GM23338 (cell line): ENCODE measurements around the gene CASTOR1.

Experiments
- CREB1 ChIP-seq: fragments of 250-450 bp; sonication (Bioruptor Pico); IDR thresholded peaks from 2 replicates; pipeline ENCODE4 v1.5.0; 2020; ENCODE audit warnings: low read depth, mild to moderate bottlenecking, moderate library complexity
- CTCF ChIP-seq, 2 experiments: fragments of 200-600 bp in 1 of 2; sonication (generic) in 1 of 2; conservative IDR thresholded peaks; 2 replicates each; pipeline versions ENCODE4 v1.5.1 to v1.6.1; 2016 to 2017; ENCODE audit warnings: antibody characterized with exemption in 2 of 2, low read depth in 2 of 2, mild to moderate bottlenecking in 2 of 2, moderate library complexity in 1 of 2
- EZH2 ChIP-seq: fragments of 200-600 bp; sonication (generic); IDR thresholded peaks from one replicate; pipeline ENCODE4 v1.8.0; 2017; ENCODE audit warnings: antibody characterized with exemption, mild to moderate bottlenecking, low read depth; ENCODE audit not compliant: unreplicated experiment
- EZH2phosphoT487 ChIP-seq: fragments of 200-600 bp; sonication (generic); IDR thresholded peaks from one replicate; pipeline ENCODE4 v1.8.1; 2018; ENCODE audit warnings: antibody characterized with exemption; ENCODE audit not compliant: unreplicated experiment
- REST ChIP-seq: IDR thresholded peaks from one replicate; pipeline ENCODE4 v1.6.1; 2018; ENCODE audit warnings: antibody characterized with exemption; ENCODE audit not compliant: unreplicated experiment

DNA sequence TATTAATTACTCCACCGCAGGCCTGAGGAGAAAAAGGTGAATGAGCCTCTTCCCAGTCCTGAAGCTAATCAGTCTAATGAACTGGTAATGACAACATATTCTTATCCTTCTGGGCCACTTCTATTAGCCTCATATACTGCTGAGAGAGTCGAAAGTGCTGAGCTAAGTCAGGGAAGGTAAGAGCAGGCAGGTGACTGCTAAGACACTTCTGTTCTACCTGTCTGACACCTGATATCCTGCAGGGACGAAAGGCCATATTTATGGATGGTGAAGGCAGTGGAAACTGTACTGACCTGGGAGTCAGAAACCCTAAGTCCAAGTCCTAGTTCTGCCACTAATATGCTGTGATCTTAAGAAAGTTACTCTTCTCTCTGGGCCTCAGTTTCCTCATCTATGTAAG lies 33.9 kb upstream of the CASTOR1 start:
- TF ChIP-seq EZH2phosphoT487: no peak
- no peak for TF ChIP-seq CTCF (conservative IDR thresholded peaks at IDR 0.05; ENCODE audit: low read depth in 2 of 2)
- TF ChIP-seq CREB1: no peak
- TF ChIP-seq REST: no peak
- TF ChIP-seq EZH2: no peak
